ENCODE data around the gene CLDN20.
A peak's percentile ranks its signal among the peaks of the same experiment; 100 is the strongest.
"Not testable (repeated sequence)": the region's sequence is repeated elsewhere in the genome, so short reads cannot be mapped to it uniquely, and the experiment has no call there.

Gene CLDN20, protein sequence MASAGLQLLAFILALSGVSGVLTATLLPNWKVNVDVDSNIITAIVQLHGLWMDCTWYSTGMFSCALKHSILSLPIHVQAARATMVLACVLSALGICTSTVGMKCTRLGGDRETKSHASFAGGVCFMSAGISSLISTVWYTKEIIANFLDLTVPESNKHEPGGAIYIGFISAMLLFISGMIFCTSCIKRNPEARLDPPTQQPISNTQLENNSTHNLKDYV

DNA sequence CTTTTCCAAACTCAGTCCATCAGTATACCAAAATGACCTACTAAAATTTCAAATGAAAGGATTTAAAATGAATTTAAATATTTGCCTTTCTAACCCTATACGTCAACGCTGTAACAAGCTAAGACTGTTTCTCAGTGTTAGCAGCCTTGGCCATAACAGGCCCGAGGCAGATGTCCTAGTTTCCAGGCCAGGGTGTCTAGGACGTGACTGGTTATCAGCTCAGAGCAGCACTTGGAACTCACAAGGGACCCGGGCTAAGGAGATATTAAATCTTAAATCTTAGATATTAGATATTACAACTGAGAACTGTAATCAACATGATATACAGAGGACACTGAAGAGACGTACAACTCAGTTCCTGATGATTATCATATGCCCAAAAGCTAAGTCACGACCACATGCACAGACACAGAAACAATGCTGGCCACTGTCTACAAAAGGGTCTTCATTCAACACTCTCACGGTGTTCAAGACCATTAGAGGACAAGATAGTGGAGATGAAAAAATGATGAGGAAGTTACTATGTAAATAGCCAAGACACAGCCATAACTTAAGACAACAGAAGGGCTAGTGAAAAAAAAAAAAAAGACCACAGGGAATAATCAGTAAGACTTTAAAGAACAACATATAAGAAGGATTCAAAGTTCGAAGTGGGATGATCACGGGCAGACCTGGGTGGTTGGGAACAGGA lies at the start of gene CLDN20:
CLDN20 (plus strand) TSS at position 641 of the 691 bp plus-strand sequence. CDS start 11,707 bp downstream, outside the sequence.
- Mint-ChIP-seq H3K4me1 (peaks cover 18% of the 10 kb centered on the region), H3K4me3 (no peak within 1 kb of the TSS), H3K27ac (peak within 1 kb of the TSS; percentile 1), H3K27me3 (no peaks in the 10 kb centered on the region), H3K9me3 (no peaks in the 10 kb centered on the region), H3K36me3 (ENCODE audit: low read depth) (peaks cover 27% of the 10 kb centered on the region)
- DNase-seq, result no peak
- no peak for ATAC-seq

DNA sequence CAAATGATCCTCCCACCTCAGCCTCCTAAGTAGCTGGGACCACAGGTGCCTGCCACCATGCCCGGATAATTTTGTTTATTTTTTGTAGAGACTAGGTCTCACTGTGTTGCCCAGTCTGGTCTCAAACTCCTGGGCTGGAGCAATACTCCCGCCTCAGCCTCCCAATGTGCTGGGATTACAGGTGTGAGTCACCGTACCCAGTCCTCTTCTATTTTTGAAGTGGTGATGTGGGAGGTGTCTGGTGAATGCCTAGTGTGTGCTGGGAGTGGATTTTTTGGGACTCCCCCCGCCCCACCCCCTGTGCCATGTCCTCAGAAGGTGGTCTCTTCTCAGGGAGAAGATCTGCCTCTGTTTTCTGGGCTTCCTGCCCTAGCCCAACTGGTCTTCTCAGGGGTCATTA lies 47.9 kb upstream of the CLDN20 start:
- no peak overlapping the region for H3K27ac Mint-ChIP-seq
- peaks cover 8% of the 10 kb centered on the region for H3K4me1 Mint-ChIP-seq
- no peak for DNase-seq
- peak; percentile 53 for ATAC-seq
- peaks cover 11% of the 10 kb centered on the region for H3K36me3 Mint-ChIP-seq (ENCODE audit: low read depth)
- H3K27me3 Mint-ChIP-seq, result peaks cover 2% of the 10 kb centered on the region
- no peak overlapping the region for H3K4me3 Mint-ChIP-seq
- no peaks in the 10 kb centered on the region for H3K9me3 Mint-ChIP-seq

DNA sequence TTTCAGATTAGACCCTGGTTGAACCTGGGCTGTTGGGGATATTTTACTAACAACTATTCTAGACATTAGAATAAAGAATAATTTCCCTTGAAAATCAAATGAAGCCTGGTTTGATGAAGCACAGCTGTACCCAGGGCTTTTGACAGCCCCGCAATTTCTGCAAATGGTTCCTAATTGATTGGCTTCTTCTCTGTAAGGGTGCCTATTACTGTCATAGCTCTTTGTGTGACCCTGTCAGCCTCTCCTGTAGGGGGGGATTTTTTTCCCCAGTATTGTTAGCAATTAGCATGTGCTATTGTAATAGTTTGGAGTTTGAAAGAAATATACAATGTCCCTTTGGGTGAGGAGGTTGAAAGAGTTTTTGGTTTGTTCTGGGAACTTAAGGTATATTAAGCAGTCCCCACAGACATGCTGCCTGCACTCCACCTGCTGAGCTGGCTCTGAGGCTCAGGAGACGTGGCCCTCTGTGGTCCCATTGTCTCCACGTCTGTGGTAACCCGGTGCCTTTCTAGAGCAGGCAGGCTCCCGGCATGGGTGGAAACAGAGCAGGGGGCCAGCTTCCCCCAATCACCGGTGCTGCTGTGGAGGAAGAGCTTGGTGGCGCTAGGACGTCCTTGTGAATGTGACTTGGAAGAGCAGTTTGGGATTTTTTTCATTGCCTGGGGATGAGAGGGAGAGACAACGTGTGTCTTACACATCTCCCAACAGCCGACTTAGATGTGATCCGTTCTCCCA lies 47.3 kb upstream of the CLDN20 start:
- Mint-ChIP-seq H3K27ac (no peak overlapping the region), H3K4me3 (no peak overlapping the region), H3K9me3 (no peaks in the 10 kb centered on the region), H3K27me3 (peaks cover 2% of the 10 kb centered on the region), H3K36me3 (ENCODE audit: low read depth) (peaks cover 10% of the 10 kb centered on the region), H3K4me1 (peaks cover 8% of the 10 kb centered on the region)
- ATAC-seq, result no peak
- no peak for DNase-seq

DNA sequence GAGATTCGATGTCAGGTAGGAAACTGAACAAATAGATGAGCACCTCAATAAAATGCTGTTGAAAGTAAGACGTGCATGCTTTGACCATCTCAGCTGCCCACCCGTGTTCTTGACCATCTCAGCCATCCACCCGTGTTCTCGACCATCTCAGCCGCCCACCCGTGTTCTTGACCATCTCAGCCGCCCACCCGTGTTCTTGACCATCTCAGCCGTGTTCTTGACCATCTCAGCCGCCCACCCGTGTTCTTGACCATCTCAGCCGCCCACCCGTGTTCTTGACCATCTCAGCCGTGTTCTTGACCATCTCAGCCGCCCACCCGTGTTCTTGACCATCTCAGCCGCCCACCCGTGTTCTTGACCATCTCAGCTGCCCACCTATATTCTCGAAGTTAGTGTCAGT lies 45.1 kb upstream of the CLDN20 start:
- not testable (repeated sequence) for H3K4me3 Mint-ChIP-seq; H3K36me3 Mint-ChIP-seq (ENCODE audit: low read depth); H3K9me3 Mint-ChIP-seq; ATAC-seq; H3K27me3 Mint-ChIP-seq; H3K27ac Mint-ChIP-seq; DNase-seq
- peaks cover 15% of the 10 kb centered on the region for H3K4me1 Mint-ChIP-seq

DNA sequence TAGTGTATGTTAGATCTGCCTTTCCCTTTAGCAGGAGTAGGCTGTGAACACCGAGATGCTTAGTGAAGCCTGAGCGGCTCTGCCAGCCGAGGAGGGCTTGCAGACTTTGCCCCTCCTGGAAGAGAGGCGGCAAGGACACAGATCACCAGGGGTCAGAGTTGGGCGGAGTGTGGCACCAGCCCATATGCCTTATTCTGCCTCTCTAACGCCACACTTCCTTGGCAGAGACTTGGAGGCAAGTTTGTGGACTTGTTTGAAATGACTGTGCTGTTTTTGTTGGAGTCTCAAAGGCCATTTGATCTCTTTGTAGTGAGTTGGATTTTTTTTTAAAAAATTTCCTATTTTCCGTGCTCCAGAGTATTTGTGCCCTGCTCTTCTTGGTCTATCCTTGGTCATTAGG lies 44.5 kb upstream of the CLDN20 start:
- Mint-ChIP-seq H3K9me3 (no peaks in the 10 kb centered on the region), H3K27me3 (peaks cover 2% of the 10 kb centered on the region), H3K27ac (no peak overlapping the region), H3K4me3 (no peak overlapping the region), H3K36me3 (ENCODE audit: low read depth) (peaks cover 2% of the 10 kb centered on the region), H3K4me1 (peaks cover 21% of the 10 kb centered on the region)
- DNase-seq, result no peak
- no peak for ATAC-seq

DNA sequence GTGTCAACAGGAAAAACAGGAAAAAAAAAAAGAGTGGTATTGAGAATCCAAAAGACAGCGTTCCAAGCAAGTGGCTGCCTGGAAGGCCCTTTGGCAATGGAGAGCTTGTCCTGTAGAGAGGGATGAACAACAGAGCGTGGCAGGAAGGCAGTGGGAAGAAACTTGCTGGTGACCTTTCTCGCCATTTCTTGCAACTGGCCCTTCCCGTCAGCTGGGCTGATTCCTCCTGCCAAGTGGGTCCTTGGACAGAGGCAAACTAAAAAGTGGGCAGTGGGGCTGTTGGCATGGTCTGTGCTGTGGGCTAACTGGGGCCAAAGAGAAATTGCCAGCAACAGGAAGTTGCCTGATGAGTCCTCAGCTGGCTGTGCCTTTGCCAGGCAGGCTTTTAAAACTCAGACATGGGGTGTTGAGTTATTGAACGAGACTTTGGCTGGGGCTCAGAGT lies 43.9 kb upstream of the CLDN20 start:
- peaks cover 2% of the 10 kb centered on the region for H3K27me3 Mint-ChIP-seq
- no peak overlapping the region for H3K4me3 Mint-ChIP-seq
- peaks cover 2% of the 10 kb centered on the region for H3K36me3 Mint-ChIP-seq (ENCODE audit: low read depth)
- peaks cover 27% of the 10 kb centered on the region for H3K4me1 Mint-ChIP-seq
- DNase-seq (no peak), ATAC-seq (no peak)
- H3K9me3 Mint-ChIP-seq, result no peaks in the 10 kb centered on the region
- no peak overlapping the region for H3K27ac Mint-ChIP-seq

DNA sequence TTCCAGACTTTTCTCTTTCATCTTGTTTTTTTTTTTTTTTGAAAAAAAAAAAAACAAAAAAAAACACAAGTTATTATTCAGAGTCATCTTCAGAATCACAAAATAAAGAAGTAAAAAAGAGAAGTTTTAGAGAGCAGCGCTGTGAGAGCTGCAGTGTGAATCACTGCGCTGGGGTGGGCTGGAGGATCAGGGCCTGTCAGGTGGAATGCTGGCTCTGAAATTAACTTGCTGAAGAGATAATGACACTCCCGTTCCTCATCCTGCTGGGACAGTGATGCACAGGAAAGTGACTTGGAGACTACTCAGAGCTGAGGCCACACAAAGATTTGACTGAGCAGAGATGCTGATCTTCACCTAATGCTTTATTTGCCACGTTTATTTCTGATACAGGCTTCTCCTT lies 42.7 kb upstream of the CLDN20 start:
- H3K4me3 Mint-ChIP-seq, result no peak overlapping the region
- ATAC-seq (no peak), DNase-seq (no peak)
- no peaks in the 10 kb centered on the region for H3K9me3 Mint-ChIP-seq
- H3K36me3 Mint-ChIP-seq (ENCODE audit: low read depth), result peaks cover 2% of the 10 kb centered on the region
- peaks cover 2% of the 10 kb centered on the region for H3K27me3 Mint-ChIP-seq
- H3K27ac Mint-ChIP-seq, result no peak overlapping the region
- peaks cover 29% of the 10 kb centered on the region for H3K4me1 Mint-ChIP-seq

DNA sequence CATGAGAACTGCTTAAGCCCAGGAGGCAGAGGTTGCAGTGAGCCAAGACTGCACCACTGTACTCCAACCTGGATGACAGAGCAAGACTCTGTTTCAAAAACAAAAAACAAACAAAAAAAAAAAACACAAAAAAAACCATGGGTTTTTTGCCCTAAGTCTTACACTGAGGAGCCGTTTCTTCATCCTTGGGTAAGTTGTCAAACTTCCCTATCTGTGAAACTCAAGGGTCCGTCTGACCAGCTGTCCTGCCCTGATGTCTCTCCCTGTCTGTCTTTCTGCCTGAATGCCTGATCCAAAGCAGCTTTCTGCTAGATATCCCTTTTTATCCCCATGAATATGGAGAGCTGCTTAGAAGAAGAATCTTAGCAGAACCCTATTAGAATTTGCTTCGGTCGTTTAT lies 41.3 kb upstream of the CLDN20 start:
- no peak for ATAC-seq
- peaks cover 2% of the 10 kb centered on the region for H3K36me3 Mint-ChIP-seq (ENCODE audit: low read depth)
- H3K27ac Mint-ChIP-seq, result no peak overlapping the region

DNA sequence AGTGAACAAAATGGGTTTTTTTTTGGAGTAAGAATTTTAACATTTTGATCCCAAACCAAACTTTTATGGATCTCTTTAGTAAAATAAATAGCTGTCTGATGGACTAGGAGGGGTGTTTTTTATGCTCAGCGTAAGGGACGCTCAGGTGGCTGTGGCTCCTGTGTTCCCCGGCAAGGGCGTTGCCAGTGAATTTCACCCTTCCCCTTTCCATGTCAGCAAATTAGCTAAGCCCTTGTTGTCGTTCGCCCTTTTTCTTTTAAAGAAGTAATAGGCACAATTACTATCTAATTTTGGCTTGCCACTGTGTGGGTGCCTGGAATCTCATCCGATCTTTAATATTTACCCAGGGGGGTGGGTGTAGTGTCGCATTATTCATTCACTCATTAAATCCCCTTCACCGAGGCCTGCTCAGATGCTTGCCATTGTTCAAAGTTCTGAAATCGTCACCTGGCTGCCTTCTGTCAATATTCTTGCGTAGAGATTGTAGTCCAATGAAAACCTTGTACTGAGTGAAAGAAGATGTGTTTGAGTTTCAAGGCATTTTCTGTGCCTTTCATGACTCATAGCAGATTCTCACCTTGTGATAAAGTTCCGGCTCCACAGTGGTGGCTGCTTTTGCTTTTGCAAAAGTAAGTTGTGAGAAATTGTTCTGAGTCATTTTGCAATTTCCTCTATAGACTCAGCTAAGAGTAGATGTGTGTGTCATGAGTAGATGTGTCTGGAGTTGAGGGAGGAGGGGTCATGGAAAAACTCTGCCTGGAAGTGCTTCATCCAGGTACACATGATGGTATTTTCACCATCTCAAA lies 40.0 kb upstream of the CLDN20 start:
- no peaks in the 10 kb centered on the region for H3K9me3 Mint-ChIP-seq
- H3K36me3 Mint-ChIP-seq (ENCODE audit: low read depth), result peaks cover 2% of the 10 kb centered on the region
- ATAC-seq (peak; percentile 99), DNase-seq (peak; percentile 19)
- peaks cover 22% of the 10 kb centered on the region for H3K4me1 Mint-ChIP-seq
- H3K27me3 Mint-ChIP-seq, result peaks cover 2% of the 10 kb centered on the region
- H3K27ac Mint-ChIP-seq, result peak overlapping the region; percentile 64
- H3K4me3 Mint-ChIP-seq, result peak overlapping the region; percentile 31

More for the DNA sequence above, 41.3 kb upstream of the CLDN20 start:
- no peak for DNase-seq
- H3K4me3 Mint-ChIP-seq, result no peak overlapping the region
- H3K4me1 Mint-ChIP-seq, result peaks cover 22% of the 10 kb centered on the region
- H3K9me3 Mint-ChIP-seq, result no peaks in the 10 kb centered on the region
- H3K27me3 Mint-ChIP-seq, result peaks cover 2% of the 10 kb centered on the region

DNA sequence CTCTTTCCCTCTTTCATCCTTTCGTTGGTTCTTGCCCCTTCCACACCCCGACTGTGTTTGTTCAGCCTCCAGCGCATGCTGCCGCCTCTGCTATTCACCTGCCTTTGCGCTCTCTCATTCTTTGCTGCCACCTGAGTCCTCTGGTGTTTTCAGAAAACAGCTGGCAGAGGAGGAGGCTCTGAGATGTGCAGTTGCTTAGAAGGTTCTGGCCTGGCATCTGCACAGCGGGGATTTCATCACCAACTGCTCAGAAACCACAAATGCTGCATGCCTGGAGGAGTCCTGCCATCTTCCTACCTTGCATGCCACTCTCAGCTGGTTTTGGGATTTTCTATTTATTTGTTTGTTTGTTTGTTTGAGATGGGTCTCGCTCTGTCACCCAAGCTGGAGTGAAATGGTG lies 39.2 kb upstream of the CLDN20 start:
- Mint-ChIP-seq H3K9me3 (no peaks in the 10 kb centered on the region), H3K4me3 (no peak overlapping the region), H3K27ac (no peak overlapping the region), H3K4me1 (peaks cover 22% of the 10 kb centered on the region), H3K36me3 (ENCODE audit: low read depth) (peaks cover 1% of the 10 kb centered on the region), H3K27me3 (peaks cover 2% of the 10 kb centered on the region)
- DNase-seq, result no peak
- no peak for ATAC-seq

DNA sequence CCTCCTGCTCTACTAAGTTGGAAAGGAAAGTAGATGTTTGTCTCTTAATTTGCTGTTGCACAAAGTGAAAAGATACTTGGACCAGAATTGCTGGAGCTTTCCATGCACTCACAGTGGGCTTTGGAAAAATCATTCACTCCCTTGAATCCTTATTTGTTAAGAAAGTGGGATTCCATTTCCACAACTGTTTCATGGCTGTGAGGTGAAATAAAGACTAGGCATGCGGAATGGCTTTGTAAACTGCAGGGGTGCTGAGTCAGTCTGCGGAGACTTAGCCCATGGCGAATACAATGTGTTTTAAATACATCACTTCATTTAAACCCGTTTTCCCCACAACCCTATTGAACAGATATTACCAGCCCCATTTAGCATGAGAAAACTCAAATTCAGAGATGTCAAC lies 36.8 kb upstream of the CLDN20 start:
- Mint-ChIP-seq H3K4me3 (no peak overlapping the region), H3K27me3 (peaks cover 2% of the 10 kb centered on the region), H3K9me3 (no peaks in the 10 kb centered on the region), H3K36me3 (ENCODE audit: low read depth) (peaks cover 7% of the 10 kb centered on the region), H3K27ac (no peak overlapping the region), H3K4me1 (peaks cover 22% of the 10 kb centered on the region)
- no peak for ATAC-seq
- no peak for DNase-seq

DNA sequence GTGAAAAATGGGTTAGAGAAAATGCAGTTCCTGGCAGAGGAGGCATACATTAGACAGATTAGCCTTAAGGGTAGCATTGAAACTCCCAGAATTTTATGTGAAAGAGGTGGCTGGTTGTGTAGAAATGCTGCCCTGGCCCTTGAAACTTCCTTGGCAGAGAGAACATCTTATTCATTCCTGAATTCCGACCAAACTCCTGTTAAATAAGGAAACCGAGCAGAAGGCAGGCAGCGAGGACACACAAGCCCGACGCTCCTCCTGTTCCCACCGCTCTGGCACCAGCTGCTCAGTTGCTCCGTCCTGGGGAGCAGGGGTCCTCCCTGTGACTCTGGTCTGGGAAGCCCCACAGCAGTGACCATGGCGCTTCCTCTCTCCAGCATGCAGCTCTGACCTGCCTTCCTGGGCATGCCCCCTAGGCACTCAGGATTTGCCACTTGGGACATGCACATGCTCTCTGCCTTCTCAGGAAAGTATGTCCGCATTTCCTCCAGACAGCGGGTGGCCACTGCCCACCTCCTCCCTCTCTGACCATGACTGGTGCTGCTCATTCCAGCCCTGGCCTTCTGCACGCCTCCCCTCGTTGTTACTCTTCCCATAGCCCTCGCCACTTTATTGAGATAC lies 35.2 kb upstream of the CLDN20 start:
- no peaks in the 10 kb centered on the region for H3K9me3 Mint-ChIP-seq
- peaks cover 9% of the 10 kb centered on the region for H3K36me3 Mint-ChIP-seq (ENCODE audit: low read depth)
- no peak overlapping the region for H3K4me3 Mint-ChIP-seq
- DNase-seq (no peak), ATAC-seq (no peak)
- peaks cover 2% of the 10 kb centered on the region for H3K27me3 Mint-ChIP-seq
- no peak overlapping the region for H3K27ac Mint-ChIP-seq
- peaks cover 16% of the 10 kb centered on the region for H3K4me1 Mint-ChIP-seq

DNA sequence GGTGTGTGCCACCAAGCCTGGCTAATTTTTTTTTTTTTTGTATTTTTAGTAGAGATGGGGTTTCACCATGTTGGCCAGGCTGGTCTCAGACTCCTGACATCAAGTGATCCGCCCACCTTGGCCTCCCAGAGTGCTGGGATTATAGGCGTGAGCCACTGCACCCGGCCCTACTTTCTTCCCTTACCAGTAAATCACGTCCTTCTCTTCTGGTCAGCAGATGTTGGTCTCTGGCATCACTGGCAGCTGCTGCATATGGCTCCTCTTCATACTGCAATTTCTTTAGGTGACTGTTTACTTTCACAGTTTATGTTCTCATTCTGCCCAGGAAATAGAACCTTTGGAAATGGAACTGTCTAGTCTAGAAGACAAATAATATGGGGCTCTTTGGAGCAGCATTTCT lies 32.8 kb upstream of the CLDN20 start:
- not testable (repeated sequence) for ATAC-seq; H3K27ac Mint-ChIP-seq; DNase-seq; H3K27me3 Mint-ChIP-seq; H3K4me3 Mint-ChIP-seq; H3K9me3 Mint-ChIP-seq; H3K36me3 Mint-ChIP-seq (ENCODE audit: low read depth); H3K4me1 Mint-ChIP-seq

DNA sequence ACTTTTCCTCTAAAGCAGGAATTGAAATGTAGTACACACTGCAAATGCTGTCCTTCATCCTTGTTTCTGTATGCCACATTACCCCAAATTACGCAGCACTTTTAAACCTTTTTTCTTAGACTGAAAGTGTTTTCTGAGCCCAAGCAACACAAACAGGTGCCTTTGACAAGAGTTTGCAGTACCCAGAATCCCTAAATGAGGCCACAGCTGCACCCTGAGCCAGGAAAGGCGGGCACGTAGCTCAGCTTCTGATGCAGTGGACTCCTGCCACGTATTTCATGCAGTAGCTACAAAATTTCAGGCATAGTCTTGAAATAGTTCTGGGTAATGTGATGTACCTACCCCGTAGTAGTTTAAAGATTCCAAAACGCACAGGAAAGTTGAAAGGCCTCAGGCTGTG lies 31.0 kb upstream of the CLDN20 start:
- Mint-ChIP-seq H3K27ac (no peak overlapping the region), H3K9me3 (no peaks in the 10 kb centered on the region), H3K27me3 (peaks cover 11% of the 10 kb centered on the region), H3K4me1 (no peaks in the 10 kb centered on the region), H3K36me3 (ENCODE audit: low read depth) (peaks cover 9% of the 10 kb centered on the region), H3K4me3 (no peak overlapping the region)
- DNase-seq (no peak), ATAC-seq (no peak)
